HepG2 (cell line): ENCODE results near the gene LRRC27. TPM values are rescaled to one million over a fixed set of nuclear protein-coding genes. Genes with fewer than 3 reads are reported as not detected.

Experiments
- ATF7-NPFF ChIP-seq: sonication (generic); formaldehyde crosslinking; IDR thresholded peaks from 2 replicates; pipeline ENCODE4 v1.8.1; 2023; ENCODE audit warnings: mild to moderate bottlenecking, low read depth, missing genetic modification reagents, moderate library complexity
- BCL6 ChIP-seq: IDR thresholded peaks from 2 replicates; pipeline ENCODE4 v1.6.1; 2016; ENCODE audit warnings: missing genetic modification reagents, missing compliant biosample characterization
- CERS6 ChIP-seq: sonication (generic); formaldehyde crosslinking; IDR thresholded peaks from 2 replicates; pipeline ENCODE4 v1.5.0; 2020; ENCODE audit warnings: missing genetic modification reagents
- CHD4 ChIP-seq: fragments of 200-600 bp; sonication (generic); IDR thresholded peaks from 2 replicates; pipeline ENCODE4 v1.7.0; 2017; ENCODE audit warnings: mild to moderate bottlenecking, low read length, borderline replicate concordance
- EEA1 ChIP-seq: sonication (generic); formaldehyde crosslinking; IDR thresholded peaks from 2 replicates; pipeline ENCODE4 v1.5.1; 2020; ENCODE audit warnings: mild to moderate bottlenecking, missing genetic modification reagents, borderline replicate concordance
- GABPA ChIP-seq, 2 experiments: IDR thresholded peaks; 2 replicates each; pipeline ENCODE4 v1.6.1; 2011 to 2016; ENCODE audit warnings: low read depth in 2 of 2, low read length in 1 of 2, missing biosample characterization in 1 of 2, missing genetic modification characterization in 1 of 2
- HNRNPLL ChIP-seq: fragments of 200-400 bp; formaldehyde crosslinking; IDR thresholded peaks from 2 replicates; pipeline ENCODE4 v1.6.1; 2017; ENCODE audit warnings: mild to moderate bottlenecking, low read depth, low read length; ENCODE audit not compliant: poor library complexity, severe bottlenecking
- MED13 ChIP-seq: sonication (generic); formaldehyde crosslinking; IDR thresholded peaks from 2 replicates; pipeline ENCODE4 v1.5.0; 2020; ENCODE audit warnings: missing genetic modification reagents
- MIER2 ChIP-seq: IDR thresholded peaks from 2 replicates; pipeline ENCODE4 v1.6.1; 2016; ENCODE audit warnings: missing biosample characterization, missing genetic modification reagents
- MTERF4 ChIP-seq: sonication (generic); formaldehyde crosslinking; IDR thresholded peaks from 2 replicates; pipeline ENCODE4 v1.8.0; 2023; ENCODE audit warnings: mild to moderate bottlenecking, missing genetic modification reagents
- PRDM10 ChIP-seq: sonication (generic); formaldehyde crosslinking; IDR thresholded peaks from 2 replicates; pipeline ENCODE4 v1.4.0; 2020; ENCODE audit warnings: low read depth, missing genetic modification reagents
- TCF7 ChIP-seq: sonication (generic); IDR thresholded peaks from 2 replicates; pipeline ENCODE4 v1.6.1; 2016; ENCODE audit warnings: antibody characterized with exemption, low read depth
- THAP11 ChIP-seq: IDR thresholded peaks from 2 replicates; pipeline ENCODE4 v1.6.1; 2016; ENCODE audit warnings: missing biosample characterization, missing genetic modification reagents
- ZBED4 ChIP-seq: sonication (generic); formaldehyde crosslinking; IDR thresholded peaks from 2 replicates; pipeline ENCODE4 v1.4.0; 2020; ENCODE audit warnings: missing genetic modification reagents, borderline replicate concordance
- ZBTB7A ChIP-seq: sonication (generic); formaldehyde crosslinking; IDR thresholded peaks from 2 replicates; pipeline ENCODE4 v1.8.0; 2022; ENCODE audit warnings: mild to moderate bottlenecking, missing genetic modification reagents
- ZIK1 ChIP-seq: sonication (generic); formaldehyde crosslinking; IDR thresholded peaks from 2 replicates; pipeline ENCODE4 v1.5.0; 2020; ENCODE audit warnings: mild to moderate bottlenecking, low read depth, missing genetic modification reagents, borderline replicate concordance
- ZNF230 ChIP-seq: sonication (generic); formaldehyde crosslinking; IDR thresholded peaks from 2 replicates; pipeline ENCODE4 v1.4.0; 2020; ENCODE audit warnings: mild to moderate bottlenecking, missing genetic modification reagents
- ZNF33A ChIP-seq: sonication (generic); formaldehyde crosslinking; IDR thresholded peaks from 2 replicates; pipeline ENCODE4 v1.5.1; 2020; ENCODE audit warnings: missing genetic modification reagents, mild to moderate bottlenecking, moderate library complexity, borderline replicate concordance
- polyA plus RNA-seq, 8 experiments: library from polyadenylated mRNA; depleted of rRNA in 3 of 8; stranded (reverse) in 7 of 8; unstranded in 1 of 8; fragments of >200 nt; fragmentation: Illumina TruSeq in 4 of 8; extraction: Trizol in 4 of 8; gene quantifications; 2 replicates each; pipeline versions ENCODE4 v1.2.1 to v1.2.3, GENCODE V29; 2011 to 2016; ENCODE audit warnings: low read depth in 4 of 8, missing spikeins in 1 of 8, mixed read lengths in 1 of 8; ENCODE audit not compliant: insufficient read depth in 1 of 8
- total RNA-seq, 5 experiments: library from RNA; depleted of rRNA; stranded (reverse); fragments of >200 nt; fragmentation: Illumina TruSeq; extraction: Trizol; gene quantifications; 2 replicates each; pipeline ENCODE4 v1.2.3, GENCODE V29; 2016; ENCODE audit warnings: low read depth in 1 of 5

The LRRC27 gene
- total and polyA plus RNA-seq, 2 of the 13 experiments (the other 11 are each of a cell fraction or from before 2014, with no cell fraction given) = 4.2 to 4.6 TPM

DNA sequence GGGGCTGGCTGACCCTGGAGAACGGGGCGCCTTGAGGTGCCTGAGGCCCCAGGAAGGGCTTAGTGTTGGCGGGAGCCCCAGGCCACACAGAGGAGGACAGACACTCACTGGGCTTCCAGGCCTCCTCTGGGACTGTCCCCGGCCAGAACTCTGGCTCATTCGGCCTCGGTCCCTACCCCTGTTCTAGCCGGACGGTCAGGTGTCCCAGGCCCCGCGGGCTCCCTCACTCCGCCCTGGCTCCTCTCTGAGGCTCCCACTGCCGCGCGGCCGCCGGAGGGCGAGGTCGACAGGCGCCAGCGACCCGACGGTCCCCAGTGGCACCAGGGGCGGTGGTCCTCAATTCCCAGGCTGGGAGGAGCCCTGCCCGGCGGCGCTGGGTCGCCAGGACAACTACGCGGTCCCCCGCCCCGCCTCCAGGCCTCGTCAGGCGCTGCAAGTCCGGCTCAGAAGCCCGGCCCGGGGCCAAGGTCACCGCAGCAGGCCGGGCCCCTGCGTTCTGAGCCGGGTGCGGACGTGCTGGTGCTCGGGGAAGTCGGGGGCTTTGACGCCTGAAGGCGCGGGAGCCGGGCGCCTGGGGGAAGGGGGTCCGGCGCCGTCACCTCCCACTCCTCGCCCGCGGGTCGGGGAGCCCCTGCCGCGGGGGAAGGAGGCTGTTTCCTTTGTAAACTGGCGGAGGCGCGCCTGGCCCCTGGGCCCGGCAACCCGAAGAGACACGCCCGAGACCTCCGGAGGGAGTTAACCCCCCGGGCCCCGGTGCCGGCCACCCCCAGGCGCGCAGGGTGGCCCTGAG is 63.9 kb downstream of the LRRC27 start (continued):
- TF ChIP-seq GABPA (IDR thresholded peaks at IDR 0.05; ENCODE audit: low read depth, low read length) (no peak), GABPA (CRISPR knock-in tag; IDR thresholded peaks at IDR 0.05; ENCODE audit: low read depth) (no peak), ZBED4 (CRISPR knock-in tag) (peak; percentile 86; the same call in 1 of the 2 replicates), ZBTB7A (CRISPR knock-in tag) (0 out of 2 replicates have a peak, but pooled peaks have one; percentile 35), CHD4 (no peak), CERS6 (CRISPR knock-in tag) (no peak), ZNF33A (CRISPR knock-in tag) (no peak), ATF7-NPFF (CRISPR knock-in tag) (no peak), BCL6 (CRISPR knock-in tag) (0 out of 2 replicates have a peak, but pooled peaks have one; percentile 34), PRDM10 (CRISPR knock-in tag) (no peak), HNRNPLL (peak; percentile 80), ZIK1 (CRISPR knock-in tag) (no peak), MTERF4 (CRISPR knock-in tag) (no peak), MED13 (CRISPR knock-in tag) (no peak), MIER2 (CRISPR knock-in tag) (no peak), TCF7 (no peak), ZNF230 (CRISPR knock-in tag) (no peak), THAP11 (peak; percentile 42; the same call in 1 of the 2 replicates), EEA1 (CRISPR knock-in tag) (no peak)
